Activated effector memory CD4-positive, alpha-beta T cell treated with anti-CD3 and anti-CD28 coated beads, Interleukin-2, amount 50 U/mL, for 16 hours (primary cell): ENCODE measurements around the gene MYO16.

Experiments
- DNase-seq: peaks from one replicate; pipeline ENCODE4 v3.0.0-alpha.2; 2020

The MYO16 gene

DNA sequence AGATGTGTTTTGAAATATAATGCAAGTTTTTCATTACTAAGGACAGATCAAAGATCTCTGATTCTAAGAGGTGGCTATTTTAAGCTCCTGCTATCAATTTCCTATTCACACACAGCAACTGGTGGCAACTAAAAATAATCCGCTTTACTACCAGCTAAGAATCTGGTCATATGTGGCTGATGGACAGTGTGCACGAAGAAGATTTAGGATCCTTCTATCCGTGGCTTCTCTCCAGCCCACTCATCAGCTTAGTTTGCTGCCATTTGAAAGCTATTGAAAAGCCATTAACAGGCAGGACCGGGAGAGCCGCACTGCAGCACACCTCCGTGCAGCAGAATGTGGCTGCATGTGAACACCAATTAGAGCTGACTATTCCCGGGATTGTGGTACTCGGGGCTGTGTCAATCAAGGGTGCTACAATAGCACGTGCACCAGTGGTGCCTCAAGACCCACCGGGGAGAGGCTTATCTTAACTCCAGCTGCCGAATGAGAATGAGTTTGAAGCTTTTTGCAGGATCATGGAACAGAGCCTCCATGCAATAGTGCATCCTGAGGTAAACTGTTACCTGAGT lies at the start of gene MYO16:
MYO16 (plus strand) TSS at position 431 of the 572 bp plus-strand sequence. CDS start 234 bp downstream, outside the sequence.
- DNase-seq, result no peak

DNA sequence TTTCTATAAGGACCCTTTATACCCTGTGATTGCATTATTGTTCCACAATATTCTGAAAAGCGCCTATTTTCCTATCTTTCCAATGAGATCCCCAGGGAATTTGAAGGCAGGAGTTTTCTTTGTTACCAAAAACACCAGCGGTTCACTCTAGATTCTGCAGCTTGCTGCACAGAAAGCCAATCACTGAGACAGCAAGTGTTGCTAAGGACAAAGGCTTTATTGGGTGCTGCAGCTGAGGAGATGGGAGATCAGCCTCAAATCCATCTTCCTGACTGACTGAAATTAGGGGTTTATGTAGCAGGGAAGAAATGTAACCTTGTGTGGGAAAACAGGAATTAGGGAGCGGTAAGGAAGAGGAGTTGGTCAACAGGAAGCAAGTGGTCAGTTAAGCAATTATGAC lies 42.6 kb upstream of the MYO16 start:
- no peak for DNase-seq

DNA sequence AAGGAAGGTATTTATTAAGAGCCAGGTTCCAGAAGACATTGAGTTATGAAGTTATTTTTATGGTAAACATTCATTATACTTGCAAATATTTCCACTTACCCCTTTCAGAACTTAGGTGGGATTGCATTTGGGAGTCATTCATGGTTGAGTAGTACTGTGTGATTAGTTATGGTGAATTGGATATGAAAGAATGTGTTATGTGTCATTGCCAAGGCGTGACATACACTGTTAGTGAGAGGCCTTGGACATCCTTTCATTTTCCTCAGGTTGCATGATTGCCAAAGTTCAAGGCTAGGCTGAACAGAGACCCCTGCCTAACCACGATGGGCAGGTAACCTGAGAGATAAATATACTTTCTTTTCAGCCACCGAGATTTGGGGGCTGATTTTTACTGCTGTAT lies 40.9 kb upstream of the MYO16 start:
- DNase-seq, result no peak

DNA sequence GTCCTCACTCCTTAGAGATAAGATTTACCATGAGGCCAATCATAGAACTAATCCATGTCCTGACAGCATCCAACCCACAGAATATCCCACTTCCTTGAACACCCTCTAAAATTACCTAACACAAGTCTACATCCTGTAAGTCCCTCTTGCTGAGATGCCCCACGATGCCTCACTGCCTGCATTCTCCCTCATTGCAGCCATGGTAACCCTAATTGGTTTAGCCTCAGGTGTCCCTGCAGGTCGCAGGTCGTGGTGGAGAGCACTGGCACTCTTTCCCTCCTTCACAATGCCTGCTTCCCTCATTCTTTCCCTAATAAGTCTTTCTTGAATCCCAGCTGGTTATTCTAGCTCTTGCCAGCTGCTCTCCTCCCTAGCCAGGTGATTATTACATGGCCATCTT lies 35.3 kb upstream of the MYO16 start:
- DNase-seq, result no peak

DNA sequence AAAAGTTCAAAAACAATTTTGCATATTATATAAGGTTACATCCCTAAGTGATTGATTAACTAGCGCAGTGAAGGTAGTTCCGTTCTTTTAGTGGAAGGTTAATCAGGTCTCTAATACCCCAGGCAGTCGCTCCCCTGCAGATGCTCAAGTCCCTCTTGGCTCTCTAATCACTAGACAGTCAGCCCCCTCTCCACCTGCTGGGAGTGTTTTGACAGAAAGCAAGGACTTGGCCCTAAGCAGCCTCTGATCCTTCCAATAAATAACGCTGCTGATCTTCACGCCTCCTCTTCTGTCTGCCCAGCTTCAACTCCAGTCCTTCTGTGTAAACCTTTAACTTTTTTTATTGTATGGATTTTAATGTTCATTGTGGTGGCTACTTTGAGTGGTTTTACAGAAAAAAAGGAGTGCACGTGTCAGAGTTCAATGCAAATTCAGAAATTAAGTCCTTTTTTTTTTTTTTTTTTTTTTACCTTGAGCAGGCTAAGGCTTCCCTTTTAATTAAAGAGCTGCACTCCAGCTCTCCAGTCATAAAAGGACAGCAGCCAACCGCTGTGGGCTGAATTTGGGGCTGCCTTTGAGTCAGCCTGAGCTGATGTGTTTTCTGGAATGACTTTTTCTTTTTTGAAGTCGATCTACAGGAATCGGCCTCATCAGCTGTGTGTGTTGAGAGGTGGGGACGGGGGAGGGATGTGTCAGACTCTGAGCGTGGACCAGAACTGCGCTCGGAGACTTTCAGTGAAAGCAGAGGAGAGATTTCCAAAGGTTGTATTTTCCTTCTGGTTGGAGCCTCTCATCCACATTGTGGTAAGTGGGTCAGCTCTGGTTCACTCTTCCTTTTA lies 33.8 kb upstream of the MYO16 start:
- no peak for DNase-seq

DNA sequence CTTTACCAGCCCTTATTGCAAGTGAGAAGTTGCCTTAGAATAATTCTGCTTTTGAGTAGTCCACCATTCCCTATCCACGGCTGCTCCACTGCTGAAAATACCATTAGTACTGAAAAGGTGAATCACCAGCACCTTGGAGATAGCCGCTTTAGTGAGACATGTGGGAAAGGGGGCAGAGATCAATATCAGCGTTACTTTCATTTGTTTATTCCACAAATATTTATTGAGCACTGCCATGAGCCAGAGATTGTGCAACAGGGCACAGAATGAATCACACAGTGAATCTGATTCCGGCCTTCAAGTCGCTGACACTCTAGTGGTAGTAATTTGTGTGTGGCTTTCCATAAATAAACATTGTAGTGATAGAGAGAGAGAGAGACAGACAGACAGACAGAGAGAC lies 31.5 kb upstream of the MYO16 start:
- DNase-seq, result no peak

DNA sequence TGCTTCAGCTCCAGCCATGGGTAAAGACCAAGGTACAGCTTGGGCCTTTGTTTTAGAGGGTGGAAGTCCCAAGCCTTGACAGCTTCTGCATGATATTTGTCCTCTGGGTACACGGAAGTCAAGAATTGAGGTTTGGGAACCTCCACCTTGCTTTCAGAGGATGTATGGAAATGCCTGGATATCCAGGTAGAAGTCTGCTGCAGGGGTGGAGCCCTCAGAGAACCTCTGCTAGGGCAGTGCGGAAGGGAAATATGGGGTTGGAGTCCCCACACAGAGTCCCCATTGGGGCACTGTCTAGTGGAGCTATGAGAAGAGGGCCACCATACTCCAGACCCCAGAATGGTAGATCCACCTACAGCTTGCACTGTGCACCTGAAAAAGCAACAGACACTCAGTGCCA lies 23.0 kb upstream of the MYO16 start:
- no peak for DNase-seq

DNA sequence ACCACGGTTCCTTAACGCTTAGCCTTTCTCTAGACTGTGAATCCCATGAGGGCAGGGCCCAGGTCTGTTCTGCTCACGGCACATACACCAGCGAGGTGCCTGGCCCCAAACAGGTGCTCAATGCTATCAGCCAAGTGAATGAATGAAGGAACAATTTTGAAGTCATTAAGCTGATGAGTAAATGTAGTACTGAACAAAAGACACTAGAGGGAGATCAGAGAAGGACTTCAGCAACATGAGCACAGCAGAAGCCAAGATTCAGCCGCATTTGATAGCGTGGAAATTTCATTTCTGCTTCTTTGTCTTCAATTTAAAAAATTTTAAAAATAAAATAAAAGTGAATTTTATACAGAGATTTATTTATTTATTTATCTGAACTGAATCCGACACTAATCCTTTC lies 20.1 kb upstream of the MYO16 start:
- no peak for DNase-seq

DNA sequence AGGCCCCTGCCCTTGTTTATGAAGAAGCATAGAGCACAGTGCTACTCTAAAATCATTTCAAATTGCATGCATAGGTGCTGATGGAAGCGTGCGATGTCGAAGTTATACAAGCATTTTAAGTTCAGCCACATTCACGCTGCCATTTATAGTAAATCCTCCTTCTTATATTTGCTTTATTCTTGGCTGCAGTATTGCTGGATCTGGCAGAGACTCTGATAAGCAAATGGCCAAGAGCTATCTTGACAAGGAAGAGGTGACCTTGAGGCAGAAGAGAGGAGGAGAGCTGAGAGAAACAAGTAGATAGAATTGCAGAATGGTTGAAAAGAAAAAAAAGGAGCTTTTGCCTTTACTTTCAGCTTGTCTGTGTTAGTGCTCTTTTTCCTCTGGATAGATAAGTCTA lies 18.9 kb upstream of the MYO16 start:
- DNase-seq, result no peak

DNA sequence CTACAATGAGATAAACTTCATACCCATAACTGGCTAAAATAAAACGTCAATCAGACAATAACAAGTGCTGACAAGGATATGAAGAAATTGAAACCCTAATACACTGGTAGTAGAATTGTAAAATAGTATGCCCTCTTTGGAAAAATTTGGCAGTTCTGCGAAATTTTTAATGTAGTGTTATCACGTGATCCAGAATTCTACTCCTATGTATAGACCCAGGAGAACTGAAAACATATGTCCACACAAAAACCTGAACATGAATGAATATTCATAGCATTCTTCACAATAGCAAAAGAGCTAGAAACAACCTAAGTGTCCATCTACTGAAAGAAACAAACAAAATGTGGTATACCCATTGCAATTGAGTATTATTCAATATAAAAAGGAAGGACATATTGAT lies 14.2 kb upstream of the MYO16 start:
- no peak for DNase-seq

DNA sequence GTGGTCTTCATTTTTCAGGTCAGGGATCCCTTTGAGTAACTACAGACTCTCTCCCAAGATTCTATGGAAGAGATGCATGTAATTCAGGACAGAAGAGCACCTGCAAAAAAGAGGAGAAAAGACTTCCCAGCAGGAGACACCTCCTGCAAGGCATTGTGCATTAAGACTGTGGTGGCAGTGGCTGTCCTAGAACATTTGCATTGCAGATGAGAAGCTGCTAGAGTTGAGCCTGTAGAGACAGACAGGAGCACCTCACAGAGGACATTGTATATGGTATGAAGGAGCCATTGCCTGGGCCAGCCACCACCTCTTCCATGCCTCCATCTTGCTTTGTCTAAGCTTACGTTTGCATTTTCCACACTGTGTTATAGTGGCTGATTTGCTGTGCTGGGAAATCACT lies 11.2 kb upstream of the MYO16 start:
- no peak for DNase-seq

DNA sequence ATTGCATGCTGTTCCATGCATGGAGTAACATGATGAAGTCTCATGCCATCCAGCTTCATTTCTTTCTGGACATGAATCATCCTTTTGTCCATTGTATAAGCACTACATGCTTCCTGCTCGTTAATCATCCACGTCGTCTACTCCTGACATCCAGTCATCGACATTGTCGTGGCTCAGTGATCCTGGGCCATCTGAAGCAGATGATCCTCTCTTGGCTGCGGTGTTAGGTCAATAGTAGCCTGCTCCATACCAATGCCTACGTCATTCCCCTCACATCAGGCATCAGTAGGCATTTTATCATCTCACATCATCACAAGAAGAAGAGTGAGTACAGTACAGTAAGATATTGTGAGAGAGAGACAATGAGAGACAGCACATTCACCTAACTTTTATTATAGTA lies 7.9 kb upstream of the MYO16 start:
- no peak for DNase-seq

DNA sequence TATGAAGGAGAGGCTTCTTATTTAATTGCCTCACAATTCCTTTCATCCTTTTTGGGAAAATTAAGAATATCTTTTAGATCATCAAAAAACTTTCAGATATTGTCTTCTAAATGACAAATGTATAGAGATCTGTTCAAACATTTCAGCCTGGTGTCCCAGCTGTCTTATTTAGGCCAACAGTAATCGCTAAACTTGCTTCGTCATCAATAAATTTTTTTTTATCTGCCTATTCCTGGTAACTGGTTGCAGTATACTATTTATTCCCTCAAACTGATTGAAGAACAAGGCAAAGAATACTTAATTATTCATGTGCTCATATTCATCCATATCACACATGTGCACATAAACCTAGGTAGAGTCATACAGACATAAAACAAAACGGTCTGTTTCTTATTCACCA lies 5.3 kb upstream of the MYO16 start:
- DNase-seq, result no peak

DNA sequence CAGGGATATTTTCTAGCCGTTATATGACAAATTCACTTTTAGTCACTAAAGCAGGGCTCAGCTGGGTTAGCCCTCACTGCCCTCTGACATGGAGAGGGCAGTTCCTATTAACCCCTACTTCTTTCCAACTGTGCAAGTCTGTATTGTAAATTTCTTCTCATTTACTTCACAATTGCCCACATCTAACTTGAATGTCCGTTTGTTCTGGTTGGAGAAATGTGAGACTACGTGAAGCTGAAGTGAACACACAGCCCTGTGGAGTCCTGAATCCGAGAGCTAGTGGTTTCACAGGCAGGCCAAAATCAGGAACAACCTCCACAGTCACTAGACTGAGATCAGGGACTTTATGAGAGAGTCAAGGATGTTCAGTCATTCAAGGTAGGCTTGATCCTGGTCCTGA lies 4.4 kb upstream of the MYO16 start:
- DNase-seq, result no peak

DNA sequence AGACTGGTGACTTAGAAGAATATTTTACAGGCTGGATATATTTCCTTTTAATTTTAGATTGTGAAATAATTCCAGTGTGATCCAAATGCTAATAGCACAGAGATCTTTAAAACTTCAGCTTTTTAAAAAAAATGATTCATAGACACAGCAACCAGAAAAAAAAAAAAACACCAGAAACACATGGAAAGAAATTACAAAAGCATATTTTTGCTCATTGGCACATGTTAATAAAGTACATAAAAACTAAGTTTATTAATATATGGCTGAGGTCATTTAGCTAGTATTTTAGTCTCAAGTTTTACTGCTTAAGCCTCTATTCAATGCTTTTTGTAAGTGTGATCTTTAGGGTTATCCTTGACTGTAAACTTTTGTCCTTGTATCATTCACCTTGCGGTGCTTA lies 577 bp downstream of the MYO16 start:
- no peak for DNase-seq

DNA sequence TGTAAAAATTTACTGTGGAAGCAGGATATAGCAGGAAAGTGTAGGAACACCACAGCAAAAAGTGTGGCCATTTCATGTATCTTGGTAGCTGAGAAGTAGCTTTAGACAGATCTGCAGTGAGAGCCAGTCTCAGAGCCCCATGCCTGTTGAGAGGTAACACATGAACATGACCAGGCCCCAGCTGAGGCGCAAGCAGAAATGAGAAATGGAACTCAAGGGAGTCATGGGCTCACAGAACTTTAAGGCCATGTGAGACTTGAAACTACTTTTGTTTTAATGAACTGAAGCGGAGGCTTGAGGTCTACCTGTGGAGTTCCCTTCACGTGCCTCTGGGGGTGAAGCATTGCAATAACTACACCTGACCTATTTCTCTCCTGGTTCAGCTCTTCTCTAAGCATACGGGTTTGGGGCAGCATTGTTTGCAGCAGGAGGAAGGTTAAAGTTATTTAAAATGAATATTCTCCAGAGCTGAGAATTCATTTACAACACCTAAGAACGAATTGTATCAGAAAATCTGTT lies 3.3 kb downstream of the MYO16 start:
- DNase-seq, result no peak

DNA sequence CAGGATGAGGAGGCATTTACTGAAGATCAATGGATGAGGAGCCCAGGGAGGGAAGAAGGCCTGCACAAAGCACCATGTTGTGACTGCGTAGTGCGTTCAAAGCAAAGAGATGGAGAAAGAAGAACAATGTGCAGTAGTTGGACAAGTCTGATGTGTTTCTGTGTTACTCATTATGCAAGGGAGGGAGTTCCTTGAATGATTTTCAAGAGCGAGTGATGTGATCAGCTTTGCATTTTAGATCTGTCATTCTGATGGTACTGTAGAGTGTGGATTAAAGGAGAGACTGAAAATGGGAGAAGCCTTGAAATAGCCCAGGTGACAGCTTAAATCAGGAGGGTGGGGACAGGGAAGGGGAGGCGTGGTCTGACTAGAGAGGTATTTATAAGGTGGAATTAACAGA lies 9.5 kb downstream of the MYO16 start:
- no peak for DNase-seq

DNA sequence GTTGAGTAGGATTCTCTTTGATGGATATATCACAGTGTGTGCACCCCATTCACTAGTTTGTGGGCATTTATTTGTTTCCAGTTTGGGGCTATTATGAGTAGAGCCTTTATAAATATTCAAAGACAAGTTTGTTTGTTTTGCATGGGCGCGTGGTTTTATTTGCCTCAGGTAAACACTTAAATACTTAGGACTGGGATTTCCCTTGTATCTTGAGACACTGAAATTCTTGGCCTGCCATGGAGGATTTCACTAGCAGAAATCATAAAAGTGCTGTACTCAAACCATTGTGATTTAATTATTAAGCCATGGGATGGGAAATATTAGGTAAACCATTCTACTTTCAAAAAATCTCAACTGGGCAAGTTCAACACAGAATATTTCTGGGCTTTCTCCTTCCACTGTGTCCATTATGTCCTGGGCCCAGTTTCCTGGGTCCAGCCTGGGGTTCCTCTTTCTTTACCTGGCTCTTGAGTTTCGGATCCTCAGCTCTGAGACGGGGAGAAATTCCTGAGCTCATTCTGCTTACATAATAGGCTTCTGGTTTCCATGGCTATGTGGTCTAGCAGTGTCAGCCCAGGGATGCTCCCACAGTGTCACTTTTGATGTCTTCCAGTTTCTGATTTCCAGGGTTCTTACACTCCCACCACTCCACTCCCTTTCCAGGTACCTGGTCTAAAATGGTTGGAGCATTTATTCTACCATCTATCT lies 14.4 kb downstream of the MYO16 start:
- DNase-seq, result no peak

DNA sequence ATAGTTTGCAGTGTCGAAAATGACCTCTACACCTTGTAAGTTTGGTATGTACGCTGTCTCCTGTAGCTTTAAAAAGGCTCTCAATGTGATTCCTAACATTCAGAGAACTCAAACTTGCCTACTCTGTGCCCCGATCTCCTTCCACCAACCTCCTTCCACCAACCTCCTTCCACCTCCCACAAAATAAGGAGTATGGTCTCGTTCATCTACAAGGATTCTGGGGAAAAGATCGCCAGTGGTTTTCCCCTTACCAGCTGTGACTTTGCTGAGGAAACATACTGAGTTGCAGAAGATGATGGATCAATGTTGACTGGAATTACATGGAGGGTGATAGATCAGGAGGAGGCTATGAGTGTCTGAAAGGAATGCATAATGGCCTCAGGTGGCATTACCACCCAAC lies 16.0 kb downstream of the MYO16 start:
- DNase-seq, result no peak

DNA sequence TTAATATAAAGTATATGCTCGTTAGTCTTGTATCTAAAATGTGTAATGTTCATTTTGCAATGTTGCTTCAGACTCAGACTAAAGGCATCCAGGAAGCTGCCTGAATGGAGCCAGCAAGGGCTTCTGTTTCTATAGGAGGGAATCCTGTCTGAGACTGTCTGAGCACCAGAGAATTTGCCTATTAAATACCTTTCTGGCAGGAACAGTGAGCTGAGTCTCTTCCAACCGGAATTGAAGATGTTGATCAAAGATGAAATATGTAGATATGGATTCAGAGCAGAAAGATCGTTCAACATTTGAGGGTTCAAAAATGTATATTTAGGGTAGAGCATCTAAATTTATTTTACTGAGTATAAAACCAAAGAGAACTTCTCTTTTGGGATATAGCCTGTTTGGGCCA lies 20.9 kb downstream of the MYO16 start:
- no peak for DNase-seq

DNA sequence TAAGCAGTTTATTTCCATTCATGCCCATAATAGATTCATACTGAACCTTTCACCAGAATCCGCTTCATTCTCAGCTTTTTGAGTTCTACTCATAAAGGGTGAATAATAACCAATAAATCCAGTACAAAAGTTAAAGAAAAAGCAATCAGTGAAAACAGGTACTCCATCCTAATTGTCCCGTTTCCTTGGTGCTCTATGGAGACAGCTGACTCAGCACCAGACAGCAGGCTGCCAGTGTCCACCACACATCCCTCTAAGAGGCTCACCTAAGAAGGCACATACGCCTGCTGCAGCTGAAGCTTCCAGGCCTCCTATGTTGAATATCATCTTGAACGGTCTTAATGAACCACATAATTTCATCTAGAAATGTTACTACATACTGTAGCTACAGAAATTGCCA lies 27.3 kb downstream of the MYO16 start:
- DNase-seq, result no peak

DNA sequence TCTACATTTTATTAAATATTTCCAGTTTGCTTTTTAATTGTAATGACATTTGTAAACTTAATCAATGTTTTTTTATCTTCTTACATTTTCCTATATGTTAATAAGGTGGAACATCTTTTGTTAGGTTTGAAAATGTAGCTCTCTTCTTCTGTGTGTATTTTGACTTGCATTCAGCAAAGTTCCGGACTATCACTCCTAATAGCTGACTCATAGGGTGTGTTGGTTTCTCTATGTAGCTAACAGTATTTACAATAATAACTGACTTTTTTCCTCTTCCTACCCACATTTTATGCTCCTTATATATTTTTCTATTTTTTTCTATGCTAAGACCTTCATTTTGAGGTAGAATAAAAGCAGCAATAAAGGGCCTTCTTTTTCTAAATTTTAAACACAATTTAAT lies 28.1 kb downstream of the MYO16 start:
- no peak for DNase-seq

DNA sequence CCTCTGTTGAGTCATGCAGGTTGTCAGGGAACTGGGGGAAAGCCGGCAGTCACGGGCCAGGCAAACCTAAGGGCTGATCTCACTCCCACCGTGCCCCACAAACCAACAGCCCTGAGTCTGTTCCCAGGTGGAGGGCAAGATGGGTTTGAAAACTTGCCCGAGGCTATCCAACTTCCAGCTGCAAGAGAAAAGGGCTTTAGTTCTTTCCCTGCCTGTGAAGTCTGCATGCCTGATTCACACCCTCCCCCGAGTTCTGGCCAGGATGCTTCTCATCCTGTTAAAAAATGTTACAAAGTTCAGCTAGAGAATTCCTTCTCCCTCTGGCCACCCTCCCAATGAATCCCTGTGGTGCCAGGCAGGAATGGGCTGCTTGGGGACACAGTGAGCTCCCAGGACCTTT lies 33.1 kb downstream of the MYO16 start:
- DNase-seq, result no peak

DNA sequence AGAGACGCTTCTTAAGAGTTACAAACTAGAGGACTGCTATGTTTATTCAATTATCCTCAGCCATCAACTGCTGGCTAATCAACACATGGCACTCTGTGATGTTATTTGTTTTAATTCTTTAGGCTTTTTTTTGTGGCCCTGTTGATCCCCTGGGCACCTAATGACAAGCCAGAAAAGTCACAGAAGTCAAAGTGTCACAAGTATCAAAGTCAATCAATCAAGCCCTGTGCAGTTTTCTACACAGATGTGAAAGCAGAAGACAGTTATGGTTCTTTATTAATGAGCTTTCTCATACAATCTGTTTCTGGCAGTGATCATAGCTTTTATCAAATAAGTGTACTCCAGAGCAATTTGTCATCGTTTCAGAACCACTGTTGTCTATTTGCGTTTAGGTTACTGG lies 34.3 kb downstream of the MYO16 start:
- DNase-seq, result no peak
